ENCODE measurements around the gene EXOC3L4. TPM values are rescaled to one million over a fixed set of nuclear protein-coding genes. Genes with fewer than 3 reads are reported as not detected.

EXOC3L4 gene
- total RNA-seq, 1 donor from 2014 or later = not detected

DNA sequence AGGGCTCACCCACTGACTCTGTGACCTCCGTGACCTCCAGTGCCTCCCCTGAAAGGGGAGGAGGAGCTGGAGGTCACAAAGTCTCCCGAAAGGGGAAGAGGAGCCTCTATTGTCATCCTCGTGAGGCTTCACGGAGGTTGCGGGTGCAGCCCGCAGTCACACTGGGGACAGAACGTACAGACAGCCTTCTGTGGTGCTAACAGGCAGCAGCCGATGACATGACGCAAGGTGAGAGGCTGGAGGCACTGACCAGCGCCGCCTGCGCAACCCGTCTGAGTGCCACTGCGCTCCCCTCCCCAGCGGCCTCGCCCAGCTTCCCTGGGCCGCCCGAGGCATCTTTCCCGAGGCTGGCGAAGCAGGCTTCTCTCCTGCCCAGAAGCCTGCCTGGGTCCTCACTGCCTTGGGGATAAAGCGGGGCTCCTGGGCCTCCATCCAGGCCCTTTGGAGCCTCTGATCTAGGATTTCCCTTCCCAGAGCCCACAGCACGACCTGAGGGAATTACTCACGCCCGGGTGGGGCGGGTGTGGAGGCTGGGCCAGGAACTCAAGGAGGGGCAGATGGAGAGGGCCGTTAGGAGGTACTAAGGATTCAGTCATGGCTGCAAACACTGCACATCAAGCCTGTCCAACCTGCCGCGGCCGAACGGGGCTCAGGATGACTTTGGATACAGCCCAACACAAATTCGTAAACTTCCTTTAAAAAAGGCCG lies 22.8 kb upstream of the EXOC3L4 start:
- no peak for DNase-seq (ENCODE audit: low read depth, low spot score)
- H3K27me3 Mint-ChIP-seq (ENCODE audit: low read depth) = peaks cover 5% of the 10 kb centered on the region
- H3K4me1 Mint-ChIP-seq = no peaks in the 10 kb centered on the region
- TF ChIP-seq CTCF (conservative IDR thresholded peaks at IDR 0.05) = no peak
- no peaks in the 10 kb centered on the region for H3K9me3 Mint-ChIP-seq
- no peaks in the 10 kb centered on the region for H3K36me3 Mint-ChIP-seq (ENCODE audit: low read depth)
- H3K27ac Mint-ChIP-seq (ENCODE audit: unreplicated experiment) = no peak overlapping the region
- no peak overlapping the region for H3K4me3 Mint-ChIP-seq

DNA sequence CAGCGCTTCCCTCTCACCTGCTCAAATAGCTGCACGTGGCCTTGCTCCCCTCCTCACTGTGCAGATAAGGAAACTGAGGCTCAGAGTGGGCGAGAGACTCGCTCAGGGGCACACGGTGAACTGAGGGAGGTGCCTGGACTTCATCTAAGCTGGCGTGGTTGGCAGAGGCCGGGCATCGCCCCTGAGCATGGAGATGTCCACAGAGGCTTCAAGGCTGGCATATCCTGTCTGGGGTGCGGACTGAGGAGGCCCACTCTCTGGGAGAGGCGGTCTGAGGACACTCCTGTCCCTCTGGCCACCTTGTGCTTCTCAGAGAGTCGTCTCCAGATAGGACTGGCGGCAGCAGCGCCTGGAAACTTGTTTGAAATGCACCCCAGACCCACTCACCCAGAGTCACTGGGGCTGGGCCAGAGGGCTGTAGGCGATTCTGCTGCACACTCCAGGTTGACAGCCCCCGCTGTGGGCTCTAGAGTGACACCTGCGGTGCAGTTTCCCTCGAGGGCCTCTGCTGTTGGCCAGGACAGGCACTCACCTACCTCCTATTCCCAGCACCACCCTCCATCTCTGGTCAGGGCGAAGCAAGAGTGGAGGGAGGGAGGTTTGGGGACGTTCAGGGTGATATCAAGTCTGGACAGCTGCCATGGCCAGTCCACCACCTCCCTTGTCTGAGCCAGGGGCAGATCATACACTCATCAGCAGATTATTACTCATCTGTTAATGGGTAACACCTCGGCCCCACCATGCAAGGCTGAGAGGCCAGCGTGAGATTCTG lies 21.7 kb upstream of the EXOC3L4 start:
- H3K4me3 Mint-ChIP-seq = no peak overlapping the region
- H3K27ac Mint-ChIP-seq (ENCODE audit: unreplicated experiment) = no peak overlapping the region
- DNase-seq (ENCODE audit: low read depth, low spot score) = no peak
- H3K27me3 Mint-ChIP-seq (ENCODE audit: low read depth) = peaks cover 7% of the 10 kb centered on the region
- no peaks in the 10 kb centered on the region for H3K36me3 Mint-ChIP-seq (ENCODE audit: low read depth)
- no peak for TF ChIP-seq CTCF (conservative IDR thresholded peaks at IDR 0.05)
- H3K9me3 Mint-ChIP-seq = no peaks in the 10 kb centered on the region
- no peaks in the 10 kb centered on the region for H3K4me1 Mint-ChIP-seq

DNA sequence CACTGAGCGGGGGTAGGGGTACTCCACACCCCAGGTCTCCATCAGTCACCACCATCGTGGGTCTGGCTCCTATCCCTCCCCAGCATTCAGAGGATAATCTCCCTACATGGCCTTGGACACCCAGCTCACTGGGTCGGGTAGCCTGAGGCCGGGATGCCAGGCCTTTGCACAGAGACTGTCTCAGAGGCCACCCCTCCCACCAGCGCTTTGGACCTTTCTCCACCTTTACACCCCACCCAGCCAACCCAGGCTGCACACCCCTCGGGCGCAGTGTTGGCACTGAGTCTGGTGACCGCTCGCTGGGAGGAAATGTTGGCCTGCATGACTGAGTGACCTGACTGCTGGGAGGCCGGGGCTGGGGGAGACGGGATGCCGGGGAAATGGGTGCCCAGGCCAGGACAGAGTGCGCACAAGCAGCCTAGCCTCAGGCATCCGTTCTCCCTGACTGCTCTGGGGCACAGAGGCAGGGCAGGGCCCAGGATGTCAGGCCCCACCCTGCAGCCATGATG lies 21.1 kb upstream of the EXOC3L4 start:
- H3K27me3 Mint-ChIP-seq (ENCODE audit: low read depth) = peaks cover 7% of the 10 kb centered on the region

GRCh38 chr14:103073876-103074728 lies 20.4 kb upstream of the EXOC3L4 start:
- DNase-seq (ENCODE audit: low read depth, low spot score) = no peak

More for the DNA sequence above, 21.1 kb upstream of the EXOC3L4 start:
- H3K4me1 Mint-ChIP-seq = no peaks in the 10 kb centered on the region
- no peaks in the 10 kb centered on the region for H3K9me3 Mint-ChIP-seq
- no peak for DNase-seq (ENCODE audit: low read depth, low spot score)
- no peaks in the 10 kb centered on the region for H3K36me3 Mint-ChIP-seq (ENCODE audit: low read depth)
- H3K27ac Mint-ChIP-seq (ENCODE audit: unreplicated experiment) = no peak overlapping the region
- no peak overlapping the region for H3K4me3 Mint-ChIP-seq
- TF ChIP-seq CTCF (conservative IDR thresholded peaks at IDR 0.05) = no peak

More at GRCh38 chr14:103073876-103074728, 20.4 kb upstream of the EXOC3L4 start:
- H3K9me3 Mint-ChIP-seq = no peaks in the 10 kb centered on the region
- H3K4me1 Mint-ChIP-seq = no peaks in the 10 kb centered on the region
- peaks cover 7% of the 10 kb centered on the region for H3K27me3 Mint-ChIP-seq (ENCODE audit: low read depth)
- no peak for TF ChIP-seq CTCF (conservative IDR thresholded peaks at IDR 0.05)
- H3K4me3 Mint-ChIP-seq = peak overlapping the region; percentile 47
- no peaks in the 10 kb centered on the region for H3K36me3 Mint-ChIP-seq (ENCODE audit: low read depth)
- H3K27ac Mint-ChIP-seq (ENCODE audit: unreplicated experiment) = no peak overlapping the region

All from neural crest cell (in vitro differentiated cells).